Chondrocyte (in vitro differentiated cells): ENCODE data around the gene GRIK4. TPM values are rescaled to one million over a fixed set of nuclear protein-coding genes. Genes with fewer than 3 reads are reported as not detected.

Experiments used
- DNase-seq: peaks from one replicate; pipeline ENCODE4 v3.0.0; 2021; ENCODE audit warnings: mixed read lengths, low spot score
- H3K27ac Mint-ChIP-seq: one replicate; pipeline ENCODE4 v1.8.0; 2021; ENCODE audit warnings: mild to moderate bottlenecking, moderate library complexity, mixed read lengths; ENCODE audit not compliant: unreplicated experiment
- H3K27me3 Mint-ChIP-seq: 2 replicates; pipeline ENCODE4 v1.8.0; 2021; ENCODE audit warnings: low read depth, mixed read lengths
- H3K36me3 Mint-ChIP-seq: 2 replicates; pipeline ENCODE4 v1.8.0; 2021; ENCODE audit warnings: low read depth, mixed read lengths
- H3K4me1 Mint-ChIP-seq: 2 replicates; pipeline ENCODE4 v1.8.0; 2021; ENCODE audit warnings: low read depth, mild to moderate bottlenecking, mixed read lengths
- H3K4me3 Mint-ChIP-seq: one replicate; pipeline ENCODE4 v1.8.0; 2021; ENCODE audit warnings: mild to moderate bottlenecking, moderate library complexity, mixed read lengths; ENCODE audit not compliant: unreplicated experiment
- H3K9me3 Mint-ChIP-seq: 2 replicates; pipeline ENCODE4 v1.8.0; 2021; ENCODE audit warnings: low read depth, mixed read lengths
- CTCF ChIP-seq: fragments of 200-600 bp; sonication (generic); IDR thresholded peaks from 2 replicates; pipeline ENCODE4 v1.5.0; 2021; ENCODE audit warnings: antibody characterized with exemption, mild to moderate bottlenecking, moderate library complexity
- total RNA-seq: library from RNA; stranded (reverse); gene quantifications from 3 replicates; pipeline ENCODE4 v1.2.1, GENCODE V29; 2021

GRIK4 gene
- total RNA-seq, 1 donor from 2014 or later, result 0.37 TPM

GRCh38 chr11:120562806-120563425 lies 51.4 kb downstream of the GRIK4 start:
- H3K36me3 Mint-ChIP-seq, result no peaks in the 10 kb centered on the region
- H3K27me3 Mint-ChIP-seq, result no peaks in the 10 kb centered on the region
- no peak overlapping the region for H3K27ac Mint-ChIP-seq
- TF ChIP-seq CTCF, result no peak
- peaks cover 18% of the 10 kb centered on the region for H3K4me1 Mint-ChIP-seq
- no peaks in the 10 kb centered on the region for H3K9me3 Mint-ChIP-seq
- no peak overlapping the region for H3K4me3 Mint-ChIP-seq
- DNase-seq, result peak; percentile 53

GRCh38 chr11:120563703-120564572 lies 52.4 kb downstream of the GRIK4 start:
- Mint-ChIP-seq H3K9me3 (no peaks in the 10 kb centered on the region), H3K27me3 (no peaks in the 10 kb centered on the region), H3K36me3 (no peaks in the 10 kb centered on the region), H3K4me3 (no peak overlapping the region), H3K4me1 (peaks cover 15% of the 10 kb centered on the region), H3K27ac (no peak overlapping the region)
- peak; percentile 59 for DNase-seq
- no peak for TF ChIP-seq CTCF

GRCh38 chr11:120564573-120565311 lies 53.2 kb downstream of the GRIK4 start:
- peak overlapping the region; percentile 12 for H3K27ac Mint-ChIP-seq
- TF ChIP-seq CTCF, result peak; percentile 60
- H3K4me3 Mint-ChIP-seq, result peak overlapping the region; percentile 45
- peaks cover 15% of the 10 kb centered on the region for H3K4me1 Mint-ChIP-seq
- DNase-seq, result peak; percentile 85
- H3K9me3 Mint-ChIP-seq, result no peaks in the 10 kb centered on the region
- H3K36me3 Mint-ChIP-seq, result no peaks in the 10 kb centered on the region
- H3K27me3 Mint-ChIP-seq, result no peaks in the 10 kb centered on the region

- peak overlapping the region; percentile 45 for H3K4me3 Mint-ChIP-seq
- TF ChIP-seq CTCF, result no peak
- DNase-seq, result peak; percentile 32
- no peaks in the 10 kb centered on the region for H3K9me3 Mint-ChIP-seq
- no peak overlapping the region for H3K27ac Mint-ChIP-seq
- no peaks in the 10 kb centered on the region for H3K27me3 Mint-ChIP-seq
- no peaks in the 10 kb centered on the region for H3K36me3 Mint-ChIP-seq
- peaks cover 15% of the 10 kb centered on the region for H3K4me1 Mint-ChIP-seq
These were observed 54.1 kb downstream of the GRIK4 start for GRCh38 chr11:120565466-120566155.
